HEK293T (cell line): ENCODE measurements around the gene GTSF1L.
"Not testable (repeated sequence)": the region's sequence is repeated elsewhere in the genome, so short reads cannot be mapped to it uniquely, and the experiment has no call there.

Experiments
- CTCF ChIA-PET: fragments of 350-600 bp; formaldehyde crosslinking; extraction: SDS; loops from one replicate; lab custom pipeline; 2021; ENCODE audit warnings: antibody characterized with exemption, inconsistent platforms; lab: Yijun Ruan, JAX
- POLR2A ChIA-PET: fragments of 350-600 bp; formaldehyde crosslinking; extraction: SDS; loops from one replicate; lab custom pipeline; 2020; ENCODE audit warnings: antibody characterized with exemption, inconsistent platforms; lab: Yijun Ruan, JAX
- DNase-seq: peaks from one replicate; pipeline ENCODE4 v3.0.0; 2012; ENCODE audit warnings: mixed read lengths; ENCODE audit errors: extremely low spot score
- ARNT ChIP-seq: fragments of 450-650 bp; IDR thresholded peaks from 2 replicates; pipeline ENCODE4 v1.6.1; 2017; ENCODE audit warnings: mild to moderate bottlenecking
- BHLHE40 ChIP-seq: fragments of 450-650 bp; IDR thresholded peaks from 2 replicates; pipeline ENCODE4 v1.6.1; 2016; ENCODE audit warnings: mild to moderate bottlenecking, moderate library complexity, borderline replicate concordance
- CTBP1 ChIP-seq: fragments of 450-650 bp; IDR thresholded peaks from 2 replicates; pipeline ENCODE4 v1.6.1; 2016; ENCODE audit warnings: borderline replicate concordance
- ELF4 ChIP-seq: fragments of 450-650 bp; IDR thresholded peaks from 2 replicates; pipeline ENCODE4 v1.6.1; 2017; ENCODE audit warnings: antibody characterized with exemption
- FOXA1 ChIP-seq: fragments of 450-650 bp; IDR thresholded peaks from 2 replicates; pipeline ENCODE4 v1.6.1; 2016; ENCODE audit warnings: mild to moderate bottlenecking
- FOXK2 ChIP-seq: fragments of 450-650 bp; IDR thresholded peaks from 2 replicates; pipeline ENCODE4 v1.6.1; 2016; ENCODE audit warnings: mild to moderate bottlenecking
- FOXM1 ChIP-seq: fragments of 450-650 bp; IDR thresholded peaks from 2 replicates; pipeline ENCODE4 v1.6.1; 2017; ENCODE audit warnings: mild to moderate bottlenecking, borderline replicate concordance
- HDGF ChIP-seq: fragments of 450-650 bp; IDR thresholded peaks from 2 replicates; pipeline ENCODE4 v1.6.1; 2017; ENCODE audit warnings: antibody characterized with exemption, borderline replicate concordance
- L3MBTL2 ChIP-seq: fragments of 450-650 bp; conservative IDR thresholded peaks from 2 replicates; pipeline ENCODE4 v1.6.1; 2016; ENCODE audit warnings: mild to moderate bottlenecking
- LEF1 ChIP-seq: fragments of 450-650 bp; IDR thresholded peaks from 2 replicates; pipeline ENCODE4 v1.6.1; 2017; ENCODE audit warnings: mild to moderate bottlenecking, borderline replicate concordance
- NFRKB ChIP-seq: fragments of 450-650 bp; IDR thresholded peaks from 2 replicates; pipeline ENCODE4 v1.6.1; 2016; ENCODE audit warnings: mild to moderate bottlenecking, moderate library complexity
- SP1 ChIP-seq: fragments of 450-650 bp; IDR thresholded peaks from 2 replicates; pipeline ENCODE4 v1.6.1; 2017
- SUZ12 ChIP-seq: fragments of 450-650 bp; IDR thresholded peaks from 2 replicates; pipeline ENCODE4 v1.6.1; 2016; ENCODE audit warnings: mild to moderate bottlenecking
- TARDBP ChIP-seq: fragments of 450-650 bp; IDR thresholded peaks from 2 replicates; pipeline ENCODE4 v1.6.1; 2016
- ZNF384 ChIP-seq: fragments of 450-650 bp; IDR thresholded peaks from 2 replicates; pipeline ENCODE4 v1.6.1; 2016
- TF ChIP-seq, protein P1 (sequence below): fragments of 450-650 bp; IDR thresholded peaks from 2 replicates; pipeline ENCODE4 v1.6.1; 2016

GTSF1L gene

GRCh38 chr20:43766917-43767316, 40.1 kb upstream of the GTSF1L start:
- TF ChIP-seq FOXA1 (no peak), ZNF384 (no peak)
- ChIA-PET POLR2A (interaction anchor here (0.6 kb wide), 1 partner anchor 13 kb away, joined by 3 read pairs; no protein-coding TSS in a partner anchor), CTCF (no interaction called here)
- DNase-seq, result no peak

- TF ChIP-seq SUZ12 (no peak), ZNF384 (no peak), L3MBTL2 (no peak), NFRKB (no peak), FOXK2 (no peak), LEF1 (no peak), BHLHE40 (no peak)
- ChIA-PET POLR2A (interaction anchor here (0.6 kb wide), 1 partner anchor 12 kb away, joined by 3 read pairs; no protein-coding TSS in a partner anchor), CTCF (no interaction called here)
- no peak for DNase-seq
Observed at GRCh38 chr20:43766385-43766784, 39.6 kb upstream of the GTSF1L start.

DNA sequence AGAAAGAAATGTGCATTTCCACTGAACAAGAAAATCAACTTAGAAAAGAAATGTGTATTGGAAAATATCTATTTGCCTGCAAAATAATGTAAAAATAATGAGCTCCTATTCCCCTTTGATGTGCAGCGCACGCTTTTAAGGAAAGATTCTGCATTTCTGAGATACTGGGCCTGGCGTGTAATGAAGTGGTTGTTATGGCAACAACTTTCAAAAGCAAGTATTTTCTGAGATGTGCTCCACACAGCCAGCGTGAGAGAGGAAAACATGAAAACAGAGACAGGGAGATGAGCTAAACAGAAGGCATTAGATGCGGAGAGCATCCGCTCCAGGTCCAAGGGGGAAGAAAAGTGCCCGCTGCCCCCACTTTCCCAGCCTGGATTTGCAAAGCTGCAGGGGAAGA, 39.1 kb upstream of the GTSF1L start:
- ChIA-PET POLR2A (no interaction called here), CTCF (no interaction called here)
- TF ChIP-seq, protein P1, sequence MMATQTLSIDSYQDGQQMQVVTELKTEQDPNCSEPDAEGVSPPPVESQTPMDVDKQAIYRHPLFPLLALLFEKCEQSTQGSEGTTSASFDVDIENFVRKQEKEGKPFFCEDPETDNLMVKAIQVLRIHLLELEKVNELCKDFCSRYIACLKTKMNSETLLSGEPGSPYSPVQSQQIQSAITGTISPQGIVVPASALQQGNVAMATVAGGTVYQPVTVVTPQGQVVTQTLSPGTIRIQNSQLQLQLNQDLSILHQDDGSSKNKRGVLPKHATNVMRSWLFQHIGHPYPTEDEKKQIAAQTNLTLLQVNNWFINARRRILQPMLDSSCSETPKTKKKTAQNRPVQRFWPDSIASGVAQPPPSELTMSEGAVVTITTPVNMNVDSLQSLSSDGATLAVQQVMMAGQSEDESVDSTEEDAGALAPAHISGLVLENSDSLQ, result no peak
- TF ChIP-seq FOXA1, result no peak
- TF ChIP-seq FOXK2, result no peak
- no peak for TF ChIP-seq FOXM1
- no peak for TF ChIP-seq ZNF384
- TF ChIP-seq TARDBP, result no peak
- no peak for TF ChIP-seq HDGF
- no peak for TF ChIP-seq SP1
- TF ChIP-seq SUZ12, result no peak
- TF ChIP-seq CTBP1, result no peak
- no peak for TF ChIP-seq NFRKB
- no peak for TF ChIP-seq ELF4
- no peak for TF ChIP-seq ARNT
- no peak for TF ChIP-seq L3MBTL2
- TF ChIP-seq LEF1, result no peak
- TF ChIP-seq BHLHE40, result no peak
- DNase-seq, result no peak

- CTCF ChIA-PET, result no interaction called here
- POLR2A ChIA-PET, result no interaction called here
- TF ChIP-seq FOXA1 (no peak), ARNT (no peak), ELF4 (no peak), L3MBTL2 (no peak), FOXM1 (no peak), BHLHE40 (no peak), LEF1 (no peak), SUZ12 (no peak), CTBP1 (no peak)
- DNase-seq, result no peak
Observed at GRCh38 chr20:43762911-43763310, 36.1 kb upstream of the GTSF1L start.

DNA sequence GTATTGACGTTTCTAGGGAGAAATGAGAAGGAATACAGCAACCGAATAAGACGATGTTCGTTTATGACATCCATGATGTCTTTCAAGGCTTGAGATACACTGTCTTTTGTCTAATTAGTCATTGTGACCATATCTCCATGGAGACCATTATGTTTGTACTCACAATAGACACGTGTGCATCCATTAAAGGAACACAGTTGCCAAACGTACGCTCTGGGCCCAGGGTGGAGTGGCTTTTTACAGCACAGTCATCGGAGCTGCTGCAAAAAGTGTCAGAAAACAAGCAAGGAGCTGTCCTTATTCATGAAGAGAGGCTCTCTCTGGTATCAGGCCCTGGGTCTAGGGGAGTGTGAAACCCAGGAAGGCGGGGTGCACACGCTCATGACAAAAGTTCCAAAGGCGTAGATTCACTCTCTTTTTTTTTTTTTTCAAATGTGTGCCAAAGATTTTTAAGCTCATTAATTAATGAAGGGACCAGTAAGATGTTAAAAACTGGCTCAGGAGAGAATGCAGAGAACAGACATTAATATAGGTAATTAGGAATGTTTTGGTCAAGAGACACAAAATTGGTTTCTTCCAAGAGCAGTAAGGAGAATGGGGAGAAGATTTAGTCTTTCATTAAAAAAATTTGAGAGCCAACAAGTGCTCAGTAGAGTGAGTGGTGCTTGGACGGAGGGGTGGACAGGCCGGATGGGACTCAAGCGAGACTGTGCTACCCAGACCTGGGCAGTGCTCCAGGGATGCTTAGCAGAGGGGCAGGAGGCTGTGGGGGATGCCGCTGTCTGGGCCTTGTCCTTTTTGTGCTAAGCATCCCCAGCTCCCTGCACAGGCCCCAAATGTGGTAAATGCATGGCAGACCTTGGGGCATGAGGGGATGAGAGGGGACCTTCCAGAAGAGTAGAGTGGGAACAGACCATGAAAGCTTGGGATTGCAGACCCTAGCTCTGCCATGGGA, 34.9 kb upstream of the GTSF1L start:
- ChIA-PET CTCF (no interaction called here), POLR2A (no interaction called here)
- DNase-seq, result no peak
- no peak for TF ChIP-seq SUZ12
- no peak for TF ChIP-seq L3MBTL2
- TF ChIP-seq NFRKB, result no peak
- TF ChIP-seq FOXM1, result no peak
- no peak for TF ChIP-seq CTBP1
- TF ChIP-seq FOXA1, result no peak
- no peak for TF ChIP-seq FOXK2
- TF ChIP-seq ARNT, result no peak
- no peak for TF ChIP-seq HDGF
- TF ChIP-seq, protein P1, result no peak
- no peak for TF ChIP-seq ZNF384
- no peak for TF ChIP-seq SP1
- no peak for TF ChIP-seq TARDBP
- TF ChIP-seq BHLHE40, result no peak
- TF ChIP-seq ELF4, result no peak
- no peak for TF ChIP-seq LEF1

- CTCF ChIA-PET, POLR2A ChIA-PET, DNase-seq: not testable (repeated sequence)
Observed at GRCh38 chr20:43757888-43758287, 31.1 kb upstream of the GTSF1L start.

GRCh38 chr20:43755851-43756250, 29.0 kb upstream of the GTSF1L start:
- CTCF ChIA-PET, result no interaction called here
- DNase-seq, result no peak
- POLR2A ChIA-PET, result interaction anchor here (0.6 kb wide), 1 partner anchor 43 kb away, joined by 3 read pairs; no protein-coding TSS in a partner anchor
- TF ChIP-seq HDGF, result no peak
- no peak for TF ChIP-seq CTBP1
- no peak for TF ChIP-seq BHLHE40
- TF ChIP-seq, protein P1, result no peak
- no peak for TF ChIP-seq ELF4
- no peak for TF ChIP-seq L3MBTL2
- no peak for TF ChIP-seq SP1
- no peak for TF ChIP-seq FOXK2
- TF ChIP-seq FOXM1, result no peak
- no peak for TF ChIP-seq ZNF384
- TF ChIP-seq FOXA1, result no peak
- TF ChIP-seq LEF1, result no peak
- no peak for TF ChIP-seq NFRKB
- no peak for TF ChIP-seq ARNT
- no peak for TF ChIP-seq SUZ12
- TF ChIP-seq TARDBP, result no peak
